Measurements from ENCODE around the gene POLR2I.
"Not testable (repeated sequence)": the region's sequence is repeated elsewhere in the genome, so short reads cannot be mapped to it uniquely, and the experiment has no call there.

The POLR2I gene

GRCh38 chr19:36131221-36131620, 16.5 kb upstream of the POLR2I start:
- DNase-seq (ENCODE audit: low read depth), result not testable (repeated sequence)

GRCh38 chr19:36128392-36128736, 13.7 kb upstream of the POLR2I start:
- no peak for DNase-seq (ENCODE audit: low read depth)

GRCh38 chr19:36125557-36125956, 10.9 kb upstream of the POLR2I start:
- no peak for DNase-seq (ENCODE audit: low read depth)

GRCh38 chr19:36121486-36122124, 6.9 kb upstream of the POLR2I start:
- no peak for DNase-seq (ENCODE audit: low read depth)

- no peak for DNase-seq (ENCODE audit: low read depth)
Measured at GRCh38 chr19:36120984-36121358, 6.3 kb upstream of the POLR2I start.

GRCh38 chr19:36120092-36120983, 5.7 kb upstream of the POLR2I start:
- DNase-seq (ENCODE audit: low read depth), result no peak

- DNase-seq (ENCODE audit: low read depth), result no peak
Measured at GRCh38 chr19:36116344-36116637, 1.6 kb upstream of the POLR2I start.

- peak; percentile 83 for DNase-seq (ENCODE audit: low read depth)
Measured at GRCh38 chr19:36115453-36116343, 1.0 kb upstream of the POLR2I start, which contains the start of gene TBCB. TBCB (plus strand) TSS chr19:36115468; CDS start chr19:36115561, 93 bp downstream.

GRCh38 chr19:36113894-36114720, 568 bp downstream of the POLR2I start:
- no peak for DNase-seq (ENCODE audit: low read depth)

- DNase-seq (ENCODE audit: low read depth), result no peak
Measured at GRCh38 chr19:36113425-36113824, 1.2 kb downstream of the POLR2I start.

GRCh38 chr19:36112678-36113077, 2.0 kb downstream of the POLR2I start:
- no peak for DNase-seq (ENCODE audit: low read depth)

- no peak for DNase-seq (ENCODE audit: low read depth)
Measured at GRCh38 chr19:36111200-36111539, 3.5 kb downstream of the POLR2I start.

GRCh38 chr19:36110487-36111199, 4.0 kb downstream of the POLR2I start, which contains the start of gene OVOL3:
OVOL3 (plus strand) TSS chr19:36111143; CDS start chr19:36111203, 60 bp downstream.
- DNase-seq (ENCODE audit: low read depth), result no peak

- no peak for DNase-seq (ENCODE audit: low read depth)
Measured at GRCh38 chr19:36108684-36109083, 6.0 kb downstream of the POLR2I start.

- no peak for DNase-seq (ENCODE audit: low read depth)
Measured at GRCh38 chr19:36106991-36107390, 7.7 kb downstream of the POLR2I start.

GRCh38 chr19:36106441-36106840, 8.2 kb downstream of the POLR2I start:
- DNase-seq (ENCODE audit: low read depth), result no peak

GRCh38 chr19:36103842-36104552, 10.7 kb downstream of the POLR2I start:
- no peak for DNase-seq (ENCODE audit: low read depth)

- DNase-seq (ENCODE audit: low read depth), result no peak
Measured at GRCh38 chr19:36103040-36103626, 11.5 kb downstream of the POLR2I start.

- no peak for DNase-seq (ENCODE audit: low read depth)
Measured at GRCh38 chr19:36101550-36102327, 12.9 kb downstream of the POLR2I start.

All from stimulated activated CD8-positive, alpha-beta memory T cell treated with anti-CD3 and anti-CD28 coated beads, Interleukin-12 subunit alpha, Interleukin-12 subunit beta, amount 100 ng/mL, for 4 hours (primary cell).